ENCODE measurements around the gene CLASP2. TPM values are rescaled to one million over a fixed set of nuclear protein-coding genes. Genes with fewer than 3 reads are reported as not detected.

CLASP2 gene
- total RNA-seq (2021; ENCODE audit: unreplicated experiment) (40.4 TPM), Bru-seq, nascent RNA (percentile 75 among the genes with signal in this experiment), BruChase-seq, experiment 1, labeled RNA remaining after a 2-hour chase (percentile 67 among the genes with signal in this experiment), BruChase-seq, experiment 2, labeled RNA remaining after a 6-hour chase (percentile 73 among the genes with signal in this experiment)
- polyA plus RNA-seq (2012; ENCODE audit: insufficient read length), result 11.3 TPM
- long read RNA-seq, partial matches to known transcripts, result 11 of 63 reads
- long read RNA-seq, other reads (novel, unspliced or antisense), result 52 of 63 reads

- H3K4me3 ChIP-seq (ENCODE audit: low read depth in 2 of 2, low read length in 2 of 2), result peak within 1 kb of the TSS; percentile 73 to 78
- H3K9me3 ChIP-seq (ENCODE audit: control insufficient read depth, insufficient read depth, low read depth, low read length), result no peaks in the 10 kb centered on the region
- no peaks in the 10 kb centered on the region for H3K36me3 ChIP-seq (ENCODE audit: control insufficient read depth, insufficient read depth, low read length)
- no TSS peak for BruUV-seq (replicated peaks)
- peaks cover 3% of the 10 kb centered on the region; the same call in 1 of the 2 replicates for H3K4me1 ChIP-seq (ENCODE audit: control insufficient read depth, insufficient read depth, low read length)
- in situ Hi-C loops (cut with HindIII; ENCODE audit: low pct_unique_long_range_greater_than_20kb, low sequenced_read_pairs) (no loop called here), intact Hi-C loops (cut with micrococcal nuclease; ENCODE audit: unreplicated experiment) (loop anchor here (5.0 kb wide), 1 partner anchor 59 kb away; no protein-coding TSS in a partner anchor)
- DNase-seq (ENCODE audit: low read depth, low spot score), result peak; percentile 24
- ChIA-PET CTCF (interaction anchor here (0.7 to 1.1 kb wide), 2 partner anchors 70 to 81 kb away, joined by 3 to 6 read pairs; no protein-coding TSS in a partner anchor), POLR2A (no interaction called here)
- H3K27me3 ChIP-seq (ENCODE audit: control insufficient read depth, insufficient read depth, low read length), result no peaks in the 10 kb centered on the region
- H3K27ac ChIP-seq (ENCODE audit: low read length), result peak within 1 kb of the TSS; percentile 88
- no peak for TF ChIP-seq REST (IDR thresholded peaks at IDR 0.05; ENCODE audit: insufficient read depth in 1 of 2, low read depth in 2 of 2, low read length in 1 of 2)
- peak; percentile 44; the same call in 1 of the 2 replicates for TF ChIP-seq POLR2AphosphoS5 (IDR thresholded peaks at IDR 0.05; ENCODE audit: low read depth, low read length)
- no peak for TF ChIP-seq CTCF (IDR thresholded peaks at IDR 0.05)
- TF ChIP-seq SIN3A (IDR thresholded peaks at IDR 0.05; ENCODE audit: borderline replicate concordance, insufficient read depth, low read depth, low read length), result no peak
- TF ChIP-seq TCF7L2 (IDR thresholded peaks at IDR 0.05; ENCODE audit: low read depth, low read length), result peak; percentile 23; the same call in 1 of the 2 replicates
- ATAC-seq, result peak; percentile 98
Observed at GRCh38 chr3:33717866-33718594, at the start of gene CLASP2. TSS of gene CLASP2 (minus strand) at chr3:33718254. CDS start at chr3:33718002, 252 bp downstream.

GRCh38 chr3:33758864-33759263 is 40.8 kb upstream of the CLASP2 start:
- no peaks in the 10 kb centered on the region for H3K9me3 ChIP-seq (ENCODE audit: control insufficient read depth, insufficient read depth, low read depth, low read length)
- no peak for DNase-seq (ENCODE audit: low read depth, low spot score)
- ChIA-PET POLR2A (no interaction called here), CTCF (no interaction called here)
- TF ChIP-seq CTCF (IDR thresholded peaks at IDR 0.05) (no peak), POLR2AphosphoS5 (IDR thresholded peaks at IDR 0.05; ENCODE audit: low read depth, low read length) (no peak), SIN3A (IDR thresholded peaks at IDR 0.05; ENCODE audit: borderline replicate concordance, insufficient read depth, low read depth, low read length) (no peak), REST (IDR thresholded peaks at IDR 0.05; ENCODE audit: insufficient read depth in 1 of 2, low read depth in 2 of 2, low read length in 1 of 2) (no peak), TCF7L2 (IDR thresholded peaks at IDR 0.05; ENCODE audit: low read depth, low read length) (no peak)
- H3K4me1 ChIP-seq (ENCODE audit: control insufficient read depth, insufficient read depth, low read length), result no peaks in the 10 kb centered on the region
- intact Hi-C loops (cut with micrococcal nuclease; ENCODE audit: unreplicated experiment) (no loop called here), in situ Hi-C loops (cut with HindIII; ENCODE audit: low pct_unique_long_range_greater_than_20kb, low sequenced_read_pairs) (no loop called here)
- no peaks in the 10 kb centered on the region for H3K27me3 ChIP-seq (ENCODE audit: control insufficient read depth, insufficient read depth, low read length)
- no peak overlapping the region for H3K27ac ChIP-seq (ENCODE audit: low read length)
- no peak for ATAC-seq
- H3K36me3 ChIP-seq (ENCODE audit: control insufficient read depth, insufficient read depth, low read length), result no peaks in the 10 kb centered on the region
- H3K4me3 ChIP-seq (ENCODE audit: low read depth in 2 of 2, low read length in 2 of 2), result no peak overlapping the region
- no TSS peak for BruUV-seq (replicated peaks)

Data from Panc1 (cell line).